Activated T-cell treated with anti-CD3 and anti-CD28 coated beads for 48 hours (primary cell): ENCODE data around the gene CLK3.
"Not testable (repeated sequence)": the region's sequence is repeated elsewhere in the genome, so short reads cannot be mapped to it uniquely, and the experiment has no call there.

Source experiments
- DNase-seq: peaks from one replicate; pipeline ENCODE4 v3.0.0-alpha.2; 2020; ENCODE audit warnings: low read depth

The CLK3 gene

DNA sequence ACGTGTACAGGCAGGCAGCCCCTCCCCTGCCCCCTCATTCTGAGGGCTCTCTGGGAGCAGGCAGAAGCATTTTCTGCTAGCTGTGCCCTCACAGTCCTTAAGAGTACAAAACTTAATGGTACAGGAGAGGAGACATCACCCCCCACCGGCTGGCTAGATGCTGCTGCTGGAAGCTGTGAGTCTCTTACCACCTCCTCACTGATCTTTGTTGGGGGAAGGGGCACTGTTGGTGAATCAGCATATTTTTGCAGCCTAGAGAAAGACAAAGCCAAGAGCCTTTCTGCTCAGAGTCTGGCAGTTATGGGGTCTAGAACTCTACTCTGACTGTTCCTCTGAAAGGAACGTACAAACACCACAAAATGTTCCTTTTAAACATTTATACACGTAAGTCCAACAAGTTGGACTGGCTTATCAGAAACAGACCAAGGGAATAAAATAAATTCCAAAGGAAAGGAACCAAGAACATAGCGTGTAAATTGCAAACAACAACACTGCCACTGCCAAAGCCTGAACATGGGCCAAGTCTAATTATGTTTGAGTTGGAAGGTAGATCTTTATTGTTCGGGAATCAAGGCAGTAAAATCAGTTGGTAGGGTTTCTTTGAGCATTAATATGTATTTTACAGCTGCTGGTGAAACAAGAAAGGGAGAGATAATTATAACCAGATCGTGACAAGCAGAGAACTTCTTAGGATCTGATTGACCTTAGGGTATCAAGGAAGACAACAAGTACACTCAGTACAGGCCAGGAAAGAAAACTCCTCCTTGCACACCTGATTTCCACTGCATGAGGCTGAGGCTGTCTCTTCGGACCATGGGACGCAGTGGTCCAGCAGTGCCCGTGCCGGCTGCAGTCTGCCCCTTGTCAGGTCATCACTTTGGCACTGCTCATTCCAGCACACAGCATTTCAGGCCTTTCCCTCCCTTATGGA, 27.4 kb downstream of the CLK3 start:
- no peak for DNase-seq

DNA sequence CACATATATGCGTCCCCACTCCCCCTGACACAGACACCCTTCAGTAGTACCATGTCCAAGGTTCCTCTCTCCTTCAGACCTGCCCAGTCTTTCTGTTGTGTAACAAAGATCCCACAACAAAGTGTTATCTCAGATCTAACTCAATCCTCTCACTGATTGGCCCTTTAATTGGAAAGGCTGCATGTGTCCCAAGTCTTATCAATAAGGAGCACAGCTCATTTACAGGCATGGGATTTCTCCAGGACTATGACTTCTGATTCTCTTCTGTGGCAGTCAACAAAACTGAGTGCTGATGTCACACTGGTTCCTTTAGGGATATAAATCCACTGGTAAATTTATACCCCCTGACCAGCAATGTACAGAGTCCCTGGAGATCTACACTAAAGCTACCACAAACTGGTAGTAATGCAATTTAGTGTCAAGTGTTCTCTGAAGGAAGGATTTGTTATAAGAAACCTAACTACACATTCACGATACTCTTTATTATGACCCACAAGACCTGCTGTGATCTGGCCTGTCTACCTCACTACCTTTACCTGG, 28.1 kb downstream of the CLK3 start:
- DNase-seq: no peak

DNA sequence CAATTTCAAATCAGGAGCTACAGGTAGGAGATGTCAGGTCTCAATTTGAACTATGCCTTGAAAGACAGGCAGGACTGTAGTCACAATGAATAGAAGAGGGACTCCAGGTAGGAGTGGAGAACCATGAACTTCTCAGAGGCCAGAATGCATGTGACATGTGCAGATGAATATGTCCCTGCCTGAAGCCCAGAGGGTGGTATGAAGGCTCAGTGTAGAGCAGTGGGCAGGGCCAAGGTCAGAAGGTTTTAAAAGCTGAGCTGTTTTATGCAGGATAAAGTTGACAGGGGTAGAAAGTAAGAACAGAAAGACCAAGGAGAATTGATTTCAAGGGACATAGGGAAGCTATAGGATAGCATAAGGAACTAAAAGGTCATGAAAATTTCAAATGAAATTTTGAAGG, 30.8 kb downstream of the CLK3 start:
- DNase-seq: no peak

DNA sequence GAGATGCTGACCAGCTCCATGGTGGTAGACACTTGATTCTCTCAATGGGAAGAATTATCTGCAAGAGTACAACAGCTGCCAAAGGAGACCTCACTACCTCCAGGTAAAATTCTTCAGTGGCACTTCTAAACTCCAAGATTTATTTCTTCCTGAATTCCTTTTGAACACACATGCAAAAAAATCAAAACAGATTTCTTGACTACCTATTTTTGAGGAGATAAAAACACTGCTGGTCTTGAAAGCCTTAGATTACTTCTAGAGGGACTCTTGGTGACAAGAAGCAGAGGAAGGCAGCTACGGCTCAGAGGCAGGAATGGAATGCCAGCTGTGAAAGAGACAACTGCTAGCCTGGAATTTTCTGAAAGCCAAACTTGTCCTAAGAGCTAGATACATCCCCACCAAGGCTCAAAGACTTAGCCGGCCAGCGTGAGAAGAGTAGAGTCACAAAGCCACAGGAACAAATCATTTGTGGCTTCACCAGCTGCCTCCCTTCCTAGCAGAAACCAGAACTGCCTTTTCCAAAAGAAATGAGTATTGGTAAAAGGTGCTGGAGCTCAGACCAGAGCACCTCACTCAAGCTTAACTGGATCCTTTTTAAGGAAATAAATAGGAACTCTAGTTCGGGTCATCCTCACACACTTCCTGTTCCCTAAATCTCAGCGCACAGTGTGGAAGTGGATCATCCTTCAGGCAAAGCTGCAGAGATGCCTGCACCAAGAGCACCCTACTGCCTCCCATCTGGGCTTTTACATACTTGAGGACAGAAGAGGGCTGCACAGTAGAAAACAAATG, 32.6 kb downstream of the CLK3 start:
- DNase-seq: no peak

DNA sequence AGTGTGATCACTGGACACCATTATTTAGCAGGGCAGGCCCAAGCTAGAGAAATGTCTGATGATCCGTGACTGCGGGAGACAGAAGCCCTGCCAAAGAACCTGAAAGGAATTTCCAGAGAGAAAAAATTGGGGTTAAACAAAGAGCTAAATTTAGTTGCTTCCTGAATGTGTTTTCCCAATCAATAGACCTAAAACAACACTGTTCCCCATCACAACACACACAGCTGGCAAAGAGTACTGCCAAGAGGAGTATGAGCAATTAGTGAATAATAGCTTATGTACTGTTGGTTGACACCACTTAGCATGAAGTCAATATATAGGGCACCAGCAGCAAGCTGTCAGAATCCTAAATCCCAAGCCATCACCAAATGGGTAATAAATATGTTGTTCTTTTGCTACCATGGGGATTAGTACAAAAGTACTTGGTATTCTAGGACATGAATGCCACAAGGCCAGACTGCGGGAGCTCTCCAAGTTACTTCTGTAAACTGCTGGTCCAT, 35.7 kb downstream of the CLK3 start:
- no peak for DNase-seq

- no peak for DNase-seq
These were observed 37.9 kb downstream of the CLK3 start for GRCh38 chr15:74653426-74654102.

GRCh38 chr15:74655424-74655823, 39.8 kb downstream of the CLK3 start:
- DNase-seq: no peak

DNA sequence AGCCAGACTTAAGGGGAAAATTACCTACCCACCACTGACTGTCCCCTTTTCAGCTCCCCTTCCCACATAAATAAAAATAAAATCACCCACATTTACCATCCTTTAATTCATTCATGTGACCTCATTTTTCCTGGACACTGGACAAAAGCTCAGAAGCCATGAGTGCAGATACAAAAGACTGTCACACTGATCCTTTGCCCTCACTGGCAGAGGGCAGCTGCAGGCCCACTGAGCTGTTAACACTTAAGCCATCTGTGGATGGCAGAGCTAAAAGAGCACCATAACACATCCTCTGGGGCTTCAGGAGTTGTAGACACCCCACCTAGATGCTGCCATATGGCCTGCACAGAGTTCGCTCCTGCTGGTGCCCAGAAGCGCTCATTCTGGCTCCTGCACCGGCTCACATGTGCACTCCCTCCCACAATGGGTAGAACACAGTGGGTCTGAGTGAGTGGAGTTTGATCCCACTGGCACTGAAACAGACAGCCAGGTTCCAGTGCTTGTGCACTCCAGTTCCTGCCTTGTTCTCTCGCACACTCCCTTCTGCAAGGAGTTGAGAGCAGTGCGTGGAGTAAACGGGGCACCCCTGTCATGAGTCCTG, 41.4 kb downstream of the CLK3 start:
- no peak for DNase-seq

DNA sequence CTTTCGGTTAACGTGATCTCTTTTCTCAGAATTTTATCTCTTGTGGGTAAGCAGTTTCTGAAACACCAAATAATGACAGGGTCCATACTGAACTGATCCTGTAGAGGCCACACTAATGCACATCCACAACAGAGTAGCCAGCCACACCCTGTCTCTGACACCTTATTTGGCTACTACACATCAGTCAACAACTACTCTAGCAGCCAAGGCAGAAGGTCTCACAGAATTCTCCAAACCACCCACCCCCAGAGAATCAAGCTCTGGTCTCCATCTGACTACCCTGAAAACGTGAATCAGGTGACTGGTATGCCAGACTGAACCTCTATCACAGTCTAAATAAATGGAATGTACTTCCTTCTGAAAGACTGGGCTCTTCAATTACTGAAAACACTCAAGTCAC, 42.2 kb downstream of the CLK3 start:
- no peak for DNase-seq

DNA sequence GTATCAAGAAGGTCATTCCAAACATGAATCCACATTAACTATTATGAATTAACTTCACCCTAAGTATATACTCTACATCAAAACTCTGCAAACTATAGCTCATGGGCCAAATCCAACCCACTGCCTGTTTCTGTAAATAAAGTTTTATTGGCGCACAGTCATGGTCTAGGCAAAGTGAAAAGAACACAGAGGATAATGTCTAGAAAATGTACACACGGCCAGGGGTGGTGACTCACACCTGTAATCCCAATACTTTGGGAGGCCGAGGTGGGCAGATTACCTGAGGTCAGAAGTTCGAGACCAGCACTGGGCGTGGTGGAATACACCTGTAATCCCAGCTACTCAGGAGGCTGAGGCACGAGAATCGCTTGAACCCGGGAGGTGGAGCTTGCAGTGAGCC, 45.6 kb downstream of the CLK3 start:
- DNase-seq: not testable (repeated sequence)

- DNase-seq: no peak
These were observed 46.6 kb downstream of the CLK3 start for GRCh38 chr15:74662064-74662860.

GRCh38 chr15:74663303-74664027, 47.8 kb downstream of the CLK3 start:
- DNase-seq: no peak

DNA sequence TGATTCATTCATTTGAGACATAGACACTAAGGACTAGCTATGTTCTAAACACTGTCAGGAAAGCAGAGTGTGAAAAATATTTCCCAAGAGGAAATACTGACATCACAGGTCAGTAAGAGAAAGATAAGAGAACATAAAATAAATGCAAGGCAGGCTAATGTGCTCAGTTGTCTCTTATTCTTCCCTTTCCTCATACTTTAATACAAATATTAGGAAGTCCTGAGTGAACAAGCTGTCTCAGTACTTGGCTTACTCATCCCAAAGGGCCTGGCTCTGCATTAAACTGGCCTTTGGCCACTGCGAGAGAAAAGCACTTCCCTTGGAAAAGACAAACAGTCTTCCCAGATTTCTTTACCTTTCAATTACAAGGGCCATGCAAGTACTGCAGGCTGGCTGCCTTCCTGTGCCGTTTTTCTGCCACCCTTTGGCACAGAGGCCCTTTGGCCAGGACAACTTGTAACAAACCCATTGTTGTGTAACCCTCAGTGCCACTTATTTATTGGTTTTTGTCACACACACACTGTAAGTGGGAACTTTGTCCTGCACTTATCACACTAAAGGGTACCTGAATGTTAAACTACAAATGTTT, 48.5 kb downstream of the CLK3 start:
- no peak for DNase-seq

DNA sequence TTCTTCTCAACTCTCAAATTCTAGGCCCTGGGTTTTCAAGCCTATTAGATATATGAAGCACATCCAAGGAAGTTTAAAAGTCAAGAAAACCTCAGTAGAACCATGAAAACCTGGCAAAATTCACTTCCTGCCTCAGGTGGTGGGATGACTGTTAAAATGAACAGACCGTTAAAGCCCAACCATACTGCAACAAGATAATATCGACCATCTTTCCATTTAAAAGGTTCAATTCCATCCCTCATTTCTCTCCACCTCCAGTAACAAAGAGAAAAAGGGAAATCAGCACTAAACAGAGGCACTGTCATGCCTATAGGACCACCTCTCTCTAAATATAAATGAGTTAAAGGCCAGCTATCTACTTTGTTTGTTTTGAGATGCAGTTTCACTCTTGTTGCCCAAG, 49.0 kb downstream of the CLK3 start:
- no peak for DNase-seq

- DNase-seq: no peak
These were observed 52.3 kb downstream of the CLK3 start for GRCh38 chr15:74667975-74668374.

DNA sequence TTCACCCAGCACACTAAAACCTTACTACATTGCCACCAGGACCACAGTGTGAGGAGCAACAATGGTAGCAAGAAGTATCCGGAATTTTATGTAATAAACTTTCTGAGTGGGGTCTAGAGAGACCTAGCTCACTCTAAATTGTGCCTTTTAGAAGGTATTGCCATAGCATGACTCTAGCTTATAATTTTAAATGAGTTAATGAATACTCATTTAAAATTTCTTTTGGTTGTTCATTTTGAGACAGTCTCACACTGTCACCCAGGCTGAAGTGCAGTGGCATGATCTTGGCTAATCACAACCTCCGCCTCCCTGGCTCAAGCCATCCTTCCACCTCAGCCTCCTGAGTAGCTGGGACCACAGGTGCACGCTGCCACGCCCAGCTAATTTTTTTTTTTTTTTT, 54.0 kb downstream of the CLK3 start:
- DNase-seq: no peak

- no peak for DNase-seq
These were observed 58.5 kb downstream of the CLK3 start for GRCh38 chr15:74674161-74674560.

DNA sequence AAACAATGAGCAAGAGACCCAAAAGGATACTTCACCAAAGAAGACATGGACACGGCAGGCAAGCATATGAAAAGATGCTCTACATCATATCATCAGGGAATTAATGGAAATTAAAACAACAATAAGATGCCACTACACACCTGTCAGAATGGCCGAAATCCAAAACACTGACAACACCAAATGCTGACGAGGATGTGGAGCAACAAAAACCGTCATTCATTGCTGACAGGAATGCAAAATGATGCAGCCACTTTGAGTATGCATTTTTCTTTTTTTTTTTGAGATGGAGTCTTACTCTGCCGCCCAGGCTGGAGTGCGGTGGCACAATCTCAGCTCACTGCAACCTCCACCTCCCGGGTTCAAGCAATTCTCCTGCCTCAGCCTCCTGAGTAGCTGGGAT, 61.2 kb downstream of the CLK3 start:
- DNase-seq: no peak
